Chondrocyte (in vitro differentiated cells): ENCODE results near the gene PPP1R12A. TPM values are rescaled to one million over a fixed set of nuclear protein-coding genes. Genes with fewer than 3 reads are reported as not detected.

Source experiments
- DNase-seq: peaks from one replicate; pipeline ENCODE4 v3.0.0; 2021; ENCODE audit warnings: mixed read lengths, low spot score
- H3K27ac Mint-ChIP-seq: one replicate; pipeline ENCODE4 v1.8.0; 2021; ENCODE audit warnings: mild to moderate bottlenecking, moderate library complexity, mixed read lengths; ENCODE audit not compliant: unreplicated experiment
- H3K27me3 Mint-ChIP-seq: 2 replicates; pipeline ENCODE4 v1.8.0; 2021; ENCODE audit warnings: low read depth, mixed read lengths
- H3K36me3 Mint-ChIP-seq: 2 replicates; pipeline ENCODE4 v1.8.0; 2021; ENCODE audit warnings: low read depth, mixed read lengths
- H3K4me1 Mint-ChIP-seq: 2 replicates; pipeline ENCODE4 v1.8.0; 2021; ENCODE audit warnings: low read depth, mild to moderate bottlenecking, mixed read lengths
- H3K4me3 Mint-ChIP-seq: one replicate; pipeline ENCODE4 v1.8.0; 2021; ENCODE audit warnings: mild to moderate bottlenecking, moderate library complexity, mixed read lengths; ENCODE audit not compliant: unreplicated experiment
- H3K9me3 Mint-ChIP-seq: 2 replicates; pipeline ENCODE4 v1.8.0; 2021; ENCODE audit warnings: low read depth, mixed read lengths
- total RNA-seq: library from RNA; stranded (reverse); gene quantifications from 3 replicates; pipeline ENCODE4 v1.2.1, GENCODE V29; 2021
- TF ChIP-seq, protein P1 (sequence below): fragments of 200-600 bp; sonication (generic); IDR thresholded peaks from 2 replicates; pipeline ENCODE4 v1.5.0; 2021; ENCODE audit warnings: antibody characterized with exemption, mild to moderate bottlenecking, moderate library complexity

The PPP1R12A gene
- total RNA-seq, 1 donor from 2014 or later: 139 TPM

DNA sequence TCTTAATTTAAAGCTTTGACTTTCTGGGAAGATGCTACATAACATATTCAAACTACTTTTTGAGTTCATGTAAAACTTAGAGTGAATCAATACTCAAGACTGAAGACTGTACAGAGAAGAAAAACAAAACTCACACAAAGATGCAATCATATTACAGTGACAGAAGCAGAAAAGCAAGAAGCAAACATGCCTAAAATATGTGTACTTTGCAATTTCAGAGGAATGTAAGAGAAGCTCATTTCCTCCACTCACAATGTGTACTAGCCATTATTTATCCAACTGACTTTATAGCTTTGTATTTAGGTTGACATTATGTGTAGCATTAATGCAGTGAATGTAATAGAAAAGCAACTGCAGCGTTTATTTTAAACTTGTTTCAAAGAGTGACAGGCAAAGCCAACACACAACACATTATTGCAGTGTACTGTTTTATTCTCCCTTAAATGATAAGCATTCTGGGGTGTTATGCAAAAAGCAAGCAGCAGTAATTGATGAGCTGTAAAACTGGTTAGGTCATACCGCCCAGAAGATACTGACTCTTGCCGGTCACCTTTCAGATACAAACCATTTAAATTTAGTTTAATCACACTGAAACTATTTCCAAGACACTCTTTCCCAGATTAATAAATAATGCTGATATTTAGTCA is 156.0 kb downstream of the PPP1R12A start:
- DNase-seq: no peak
- Mint-ChIP-seq H3K27ac (peak overlapping the region; percentile 79), H3K27me3 (no peaks in the 10 kb centered on the region), H3K4me1 (peaks cover 55% of the 10 kb centered on the region), H3K36me3 (peaks cover 12% of the 10 kb centered on the region), H3K4me3 (no peak overlapping the region), H3K9me3 (no peaks in the 10 kb centered on the region)
- TF ChIP-seq, protein P1, sequence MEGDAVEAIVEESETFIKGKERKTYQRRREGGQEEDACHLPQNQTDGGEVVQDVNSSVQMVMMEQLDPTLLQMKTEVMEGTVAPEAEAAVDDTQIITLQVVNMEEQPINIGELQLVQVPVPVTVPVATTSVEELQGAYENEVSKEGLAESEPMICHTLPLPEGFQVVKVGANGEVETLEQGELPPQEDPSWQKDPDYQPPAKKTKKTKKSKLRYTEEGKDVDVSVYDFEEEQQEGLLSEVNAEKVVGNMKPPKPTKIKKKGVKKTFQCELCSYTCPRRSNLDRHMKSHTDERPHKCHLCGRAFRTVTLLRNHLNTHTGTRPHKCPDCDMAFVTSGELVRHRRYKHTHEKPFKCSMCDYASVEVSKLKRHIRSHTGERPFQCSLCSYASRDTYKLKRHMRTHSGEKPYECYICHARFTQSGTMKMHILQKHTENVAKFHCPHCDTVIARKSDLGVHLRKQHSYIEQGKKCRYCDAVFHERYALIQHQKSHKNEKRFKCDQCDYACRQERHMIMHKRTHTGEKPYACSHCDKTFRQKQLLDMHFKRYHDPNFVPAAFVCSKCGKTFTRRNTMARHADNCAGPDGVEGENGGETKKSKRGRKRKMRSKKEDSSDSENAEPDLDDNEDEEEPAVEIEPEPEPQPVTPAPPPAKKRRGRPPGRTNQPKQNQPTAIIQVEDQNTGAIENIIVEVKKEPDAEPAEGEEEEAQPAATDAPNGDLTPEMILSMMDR: no peak

DNA sequence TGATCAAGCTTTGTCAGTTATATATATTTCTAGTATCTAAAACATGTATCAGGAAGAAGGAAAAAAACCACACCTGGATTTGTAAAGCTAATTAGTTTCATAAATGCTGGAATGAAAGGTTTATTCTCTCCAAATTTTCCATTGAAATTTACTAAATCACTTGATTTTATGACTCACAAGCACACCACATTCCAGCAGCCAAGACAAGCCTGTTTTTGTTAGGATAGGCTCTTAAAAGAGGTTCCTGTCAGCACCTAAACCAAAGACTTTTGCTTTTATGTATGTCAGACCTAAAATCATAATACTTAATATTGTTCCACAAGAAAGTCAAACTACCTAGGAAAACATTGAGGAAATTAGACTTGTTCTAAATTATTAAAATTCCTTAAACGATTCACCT is 158.8 kb downstream of the PPP1R12A start:
- Mint-ChIP-seq H3K4me3 (no peak overlapping the region), H3K27ac (peak overlapping the region; percentile 89), H3K9me3 (no peaks in the 10 kb centered on the region), H3K27me3 (no peaks in the 10 kb centered on the region), H3K36me3 (peaks cover 10% of the 10 kb centered on the region), H3K4me1 (peaks cover 38% of the 10 kb centered on the region)
- TF ChIP-seq, protein P1: no peak
- DNase-seq: no peak

DNA sequence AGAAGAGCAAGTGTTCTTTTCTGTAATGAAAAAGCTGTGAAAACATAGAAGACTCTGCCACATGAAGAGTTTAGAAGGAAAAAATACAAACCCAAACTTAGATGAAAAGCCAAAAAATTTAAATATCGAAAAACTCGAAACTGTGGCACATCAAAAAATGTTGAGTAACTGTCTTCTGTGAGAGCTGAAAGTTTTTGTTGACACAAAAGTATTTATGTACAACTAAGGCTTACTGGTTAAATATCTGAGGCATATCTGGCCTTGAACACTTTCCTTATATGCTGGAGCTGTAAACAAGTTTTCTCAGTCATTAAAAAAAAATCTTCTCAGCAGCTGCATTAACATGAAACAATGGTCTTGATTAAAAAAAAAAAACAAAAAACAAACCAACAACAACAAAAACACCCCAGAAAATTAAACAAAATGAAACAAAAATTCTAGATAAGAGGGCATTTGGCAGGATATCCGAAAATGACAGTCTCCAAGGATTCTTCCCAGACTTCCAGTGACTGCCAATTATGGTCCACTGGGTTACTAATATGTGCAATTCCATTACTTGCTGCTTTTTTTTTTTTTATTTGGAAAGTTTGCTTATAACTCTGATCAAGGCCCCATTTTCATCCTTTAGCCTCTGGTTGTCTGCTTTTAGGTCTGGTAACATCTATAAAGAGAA is 159.4 kb downstream of the PPP1R12A start:
- peaks cover 12% of the 10 kb centered on the region for H3K36me3 Mint-ChIP-seq
- TF ChIP-seq, protein P1: no peak
- H3K4me3 Mint-ChIP-seq: peak overlapping the region; percentile 36
- no peak for DNase-seq
- no peaks in the 10 kb centered on the region for H3K27me3 Mint-ChIP-seq
- H3K9me3 Mint-ChIP-seq: no peaks in the 10 kb centered on the region
- peak overlapping the region; percentile 89 for H3K27ac Mint-ChIP-seq
- peaks cover 35% of the 10 kb centered on the region for H3K4me1 Mint-ChIP-seq

DNA sequence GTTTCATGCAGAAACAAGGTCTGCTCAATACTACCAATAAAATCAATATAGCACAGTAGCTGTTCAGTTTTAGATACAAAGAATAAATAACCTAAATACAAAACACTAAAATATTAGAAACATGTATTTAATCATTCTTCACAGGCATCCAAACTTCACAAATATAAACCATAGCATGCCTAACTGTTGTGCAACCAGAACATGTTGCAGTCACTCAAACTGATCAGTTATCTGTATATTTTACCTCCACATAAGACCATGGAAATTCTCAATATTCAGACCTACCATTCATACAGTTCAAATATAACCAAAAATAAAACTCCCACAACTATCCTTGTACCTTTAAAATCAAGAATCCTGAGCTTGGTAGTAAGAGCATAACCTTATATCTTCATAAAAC is 161.0 kb downstream of the PPP1R12A start:
- no peak overlapping the region for H3K4me3 Mint-ChIP-seq
- no peaks in the 10 kb centered on the region for H3K9me3 Mint-ChIP-seq
- no peak for DNase-seq
- peaks cover 9% of the 10 kb centered on the region for H3K36me3 Mint-ChIP-seq
- H3K27ac Mint-ChIP-seq: no peak overlapping the region
- TF ChIP-seq, protein P1: no peak
- peaks cover 39% of the 10 kb centered on the region for H3K4me1 Mint-ChIP-seq
- H3K27me3 Mint-ChIP-seq: no peaks in the 10 kb centered on the region

DNA sequence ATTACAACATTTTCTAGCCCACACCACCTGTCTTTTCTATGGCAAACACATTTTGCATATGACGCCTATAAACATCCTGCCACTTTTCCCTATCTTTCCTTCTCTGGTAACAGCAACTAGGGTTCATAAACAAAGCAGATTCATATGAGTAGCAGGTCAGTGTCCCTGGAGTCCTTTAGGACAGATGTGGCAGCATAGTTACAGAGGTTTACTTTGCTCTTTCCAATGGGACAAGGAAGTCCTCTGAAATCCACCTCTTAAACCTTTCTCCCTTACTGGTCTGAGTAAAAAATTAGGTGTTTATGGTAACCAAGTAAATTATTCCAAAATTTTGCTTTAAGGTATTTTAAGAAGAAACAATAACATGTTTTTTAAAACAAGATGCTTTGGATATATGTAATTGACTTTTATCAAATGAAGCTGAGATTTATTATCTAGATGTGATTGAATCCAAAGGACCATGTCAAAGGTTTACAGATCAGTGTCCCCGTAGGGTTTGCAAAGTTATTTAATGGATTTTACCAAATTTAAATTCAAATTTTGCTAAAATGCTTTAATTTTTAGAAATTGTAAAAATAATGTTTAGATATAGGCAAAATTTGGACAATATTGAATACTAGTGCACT is 164.9 kb downstream of the PPP1R12A start:
- Mint-ChIP-seq H3K9me3 (no peaks in the 10 kb centered on the region), H3K36me3 (peaks cover 5% of the 10 kb centered on the region), H3K4me1 (peaks cover 39% of the 10 kb centered on the region), H3K27me3 (no peaks in the 10 kb centered on the region), H3K4me3 (no peak overlapping the region), H3K27ac (no peak overlapping the region)
- no peak for DNase-seq
- TF ChIP-seq, protein P1: no peak
